ENCODE data around the gene PRAME. TPM values are rescaled to one million over a fixed set of nuclear protein-coding genes. Genes with fewer than 3 reads are reported as not detected.

Gene PRAME
- total RNA-seq, 4 donors from 2014 or later, result not detected

DNA sequence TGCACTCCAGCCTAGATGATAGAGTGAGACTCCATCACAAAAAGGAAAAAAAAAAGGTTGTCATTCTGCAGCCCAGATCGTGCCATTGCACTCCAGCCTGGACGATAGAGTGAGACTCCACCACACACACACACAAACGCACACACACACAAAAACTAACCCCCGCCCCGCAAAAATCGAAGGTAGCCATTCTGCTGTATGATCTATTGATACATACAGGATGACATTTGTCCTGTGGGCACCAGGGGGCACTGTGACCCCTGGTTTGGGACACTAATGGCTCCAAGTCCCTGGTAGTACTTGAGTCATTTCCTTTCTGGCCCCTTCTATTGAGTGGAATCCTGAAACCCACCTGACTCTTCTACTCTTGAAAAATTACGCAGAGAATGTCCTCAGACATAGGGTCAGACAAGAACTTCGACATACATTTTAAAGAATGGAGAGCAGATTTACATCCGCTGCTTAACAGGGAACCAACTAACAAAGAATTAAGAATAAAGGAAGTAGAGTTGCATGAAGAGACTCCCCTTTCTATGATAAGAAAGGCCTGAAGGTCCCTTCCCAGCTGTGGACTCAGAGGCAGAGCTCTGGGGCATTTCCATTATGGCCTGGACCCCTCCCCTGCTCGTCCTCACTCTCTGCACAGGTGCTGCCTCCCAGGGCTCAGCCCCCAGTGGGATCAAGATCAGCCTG, 35.0 kb upstream of the PRAME start:
- no peaks in the 10 kb centered on the region for H3K36me3 ChIP-seq
- no peaks in the 10 kb centered on the region for H3K4me1 ChIP-seq
- H3K27ac ChIP-seq, result no peak overlapping the region
- H3K9me3 ChIP-seq, result no peaks in the 10 kb centered on the region
- 53 to 55% methylated on average over 10 of the region's 10 CpGs for WGBS, 2 donors
- no peaks in the 10 kb centered on the region for H3K27me3 ChIP-seq
- DNase-seq (ENCODE audit: low spot score in 2 of 2), result peak; percentile 18 to 53
- TF ChIP-seq POLR2A (IDR thresholded peaks at IDR 0.05) (no peak), CTCF (IDR thresholded peaks at IDR 0.05) (peak; percentile 30 to 50 (median 45))
- H3K4me3 ChIP-seq, result no peak overlapping the region

DNA sequence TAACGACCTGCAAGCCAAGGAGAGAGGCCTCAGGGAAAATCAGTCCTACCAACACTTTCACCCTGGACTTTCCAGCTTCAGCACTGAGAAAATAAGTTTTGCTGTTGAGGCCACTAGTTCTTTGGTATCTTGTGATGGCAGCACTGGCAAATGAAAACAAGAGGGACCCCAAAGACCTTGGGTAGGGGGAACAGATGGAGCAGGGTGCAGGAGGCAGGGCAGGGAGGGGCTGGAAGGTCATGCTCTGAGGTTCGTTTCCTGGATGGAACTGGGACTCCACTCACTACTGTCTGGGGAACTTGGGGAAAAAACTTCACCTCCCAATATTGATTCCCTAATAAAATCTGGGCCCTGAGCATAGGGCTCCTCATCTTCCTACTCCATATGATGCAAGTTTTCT, 34.2 kb upstream of the PRAME start:
- TF ChIP-seq CTCF (IDR thresholded peaks at IDR 0.05), result no peak
- no peak for TF ChIP-seq EP300 (IDR thresholded peaks at IDR 0.05)
- no peak for TF ChIP-seq POLR2A (IDR thresholded peaks at IDR 0.05)
- Histone ChIP-seq H3K4me3 (no peak overlapping the region), H3K9me3 (no peaks in the 10 kb centered on the region), H3K4me1 (no peaks in the 10 kb centered on the region), H3K27ac (no peak overlapping the region), H3K36me3 (no peaks in the 10 kb centered on the region), H3K27me3 (no peaks in the 10 kb centered on the region)
- 42 to 52% methylated on average over 2 of the region's 2 CpGs for WGBS, 2 donors
- DNase-seq (ENCODE audit: low spot score in 2 of 2), result no peak

- Histone ChIP-seq H3K27me3 (no peaks in the 10 kb centered on the region), H3K4me1 (no peaks in the 10 kb centered on the region), H3K4me3 (no peak overlapping the region), H3K9me3 (no peaks in the 10 kb centered on the region), H3K36me3 (no peaks in the 10 kb centered on the region), H3K27ac (no peak overlapping the region)
- DNase-seq (ENCODE audit: low spot score in 2 of 2), result no peak
- whole genome bisulfite sequencing, 2 donors, result 66 to 68% methylated on average over 8 of the region's 8 CpGs
- TF ChIP-seq POLR2A (IDR thresholded peaks at IDR 0.05) (no peak), CTCF (IDR thresholded peaks at IDR 0.05) (no peak), EP300 (IDR thresholded peaks at IDR 0.05) (no peak)
Measured at GRCh38 chr22:22591348-22592299, 32.6 kb upstream of the PRAME start.

GRCh38 chr22:22590136-22590891, 31.2 kb upstream of the PRAME start:
- TF ChIP-seq POLR2A (IDR thresholded peaks at IDR 0.05) (no peak), EP300 (IDR thresholded peaks at IDR 0.05) (no peak), CTCF (IDR thresholded peaks at IDR 0.05) (no peak)
- Histone ChIP-seq H3K27me3 (no peaks in the 10 kb centered on the region), H3K9me3 (no peaks in the 10 kb centered on the region), H3K4me1 (no peaks in the 10 kb centered on the region), H3K36me3 (no peaks in the 10 kb centered on the region), H3K4me3 (no peak overlapping the region), H3K27ac (no peak overlapping the region)
- DNase-seq (ENCODE audit: low spot score in 2 of 2), result no peak
- WGBS, 2 donors, result 88% methylated on average over 8 of the region's 8 CpGs
